NCI-H2171 (cell line): ENCODE data around the gene GLP1R.

Experiments used
- DNase-seq: peaks from one replicate; lab custom pipeline; 2025; lab: John Stamatoyannopoulos, UW

The GLP1R gene

GRCh38 chr6:39044181-39044580 lies 4.4 kb upstream of the GLP1R start:
- DNase-seq, result no peak

GRCh38 chr6:39047434-39048327 lies 900 bp upstream of the GLP1R start:
- DNase-seq, result no peak

- DNase-seq, result no peak
Measured at GRCh38 chr6:39049575-39050283, 1.1 kb downstream of the GLP1R start.

GRCh38 chr6:39050453-39051112 lies 2.0 kb downstream of the GLP1R start:
- DNase-seq, result no peak

GRCh38 chr6:39051399-39052122 lies 3.0 kb downstream of the GLP1R start:
- DNase-seq, result no peak

GRCh38 chr6:39053016-39053624 lies 4.5 kb downstream of the GLP1R start:
- no peak for DNase-seq

- DNase-seq, result no peak
Measured at GRCh38 chr6:39053854-39054576, 5.4 kb downstream of the GLP1R start.

- no peak for DNase-seq
Measured at GRCh38 chr6:39054577-39055142, 6.1 kb downstream of the GLP1R start.

GRCh38 chr6:39055661-39056060 lies 7.1 kb downstream of the GLP1R start:
- DNase-seq, result no peak

- DNase-seq, result no peak
Measured at GRCh38 chr6:39056191-39056590, 7.6 kb downstream of the GLP1R start.

- no peak for DNase-seq
Measured at GRCh38 chr6:39056681-39057080, 8.1 kb downstream of the GLP1R start.

- DNase-seq, result no peak
Measured at GRCh38 chr6:39057251-39058155, 8.9 kb downstream of the GLP1R start.

- no peak for DNase-seq
Measured at GRCh38 chr6:39058471-39059147, 10.0 kb downstream of the GLP1R start.

- DNase-seq, result no peak
Measured at GRCh38 chr6:39059496-39060310, 11.1 kb downstream of the GLP1R start.

GRCh38 chr6:39060467-39061160 lies 12.0 kb downstream of the GLP1R start:
- DNase-seq, result no peak

GRCh38 chr6:39061182-39061581 lies 12.6 kb downstream of the GLP1R start:
- DNase-seq, result no peak

GRCh38 chr6:39061588-39061987 lies 13.0 kb downstream of the GLP1R start:
- DNase-seq, result no peak
